T-helper 1 cell (primary cell): Measurements from ENCODE around the gene ANGEL1.

Experiments used
- DNase-seq, 5 donors: peaks; one replicate each; pipeline ENCODE4 v3.0.0-alpha.2; 2012 to 2020
- total RNA-seq, 4 donors: gene quantifications; one replicate each; lab custom pipeline; 2026; lab: John Stamatoyannopoulos, UW

Gene ANGEL1
- 21.9 to 28.4 (median 23.4) reads per million in 4 donors for total RNA-seq

DNA sequence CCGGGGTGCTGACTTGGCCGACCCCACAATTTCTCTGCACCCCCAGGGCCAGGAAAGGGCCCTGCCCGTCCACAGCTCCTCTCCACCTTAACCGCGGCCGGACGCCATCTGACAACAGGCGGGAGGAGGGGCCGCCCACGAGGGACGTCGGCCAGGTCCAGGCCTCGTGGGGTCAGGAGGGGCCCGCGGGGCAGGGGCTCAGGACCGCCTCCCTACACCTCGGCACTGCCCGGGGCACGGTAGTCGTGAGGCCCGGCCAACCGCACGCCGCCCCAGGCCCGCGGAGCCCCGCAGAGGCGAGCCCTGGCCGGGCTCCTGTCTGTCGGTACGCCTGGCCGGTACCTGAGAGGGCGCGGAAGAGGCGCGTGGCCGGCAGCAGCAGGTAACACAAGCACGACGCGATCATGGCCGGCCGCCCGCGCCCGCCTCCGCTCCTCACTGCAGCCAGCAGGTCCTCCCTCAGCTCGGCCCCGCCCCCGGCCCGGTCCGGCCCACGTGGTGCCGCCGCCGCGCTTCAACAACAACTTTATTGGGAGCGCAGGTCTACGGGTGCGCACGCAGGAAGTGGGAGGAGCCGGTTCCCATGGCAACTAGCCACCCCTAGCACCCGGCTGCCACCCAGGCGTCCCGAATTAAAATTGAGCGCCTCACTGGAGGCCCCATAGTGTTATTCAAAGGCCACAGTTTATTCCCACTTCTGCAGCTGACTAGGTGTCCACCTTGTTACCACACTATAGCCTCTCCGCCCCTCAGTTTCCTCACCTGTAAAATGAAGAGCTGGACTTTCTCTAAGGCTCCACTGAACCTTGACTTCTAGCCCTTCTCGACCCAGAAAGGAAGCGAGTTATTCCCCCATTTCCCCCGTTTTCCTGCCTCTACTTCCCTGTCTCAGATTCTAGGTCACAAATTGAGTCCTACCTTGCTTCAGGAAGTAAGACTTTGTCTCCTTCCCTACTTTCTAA, at the start of gene ANGEL1:
Gene ANGEL1, minus strand, starts transcription at position 461 of the 962 bp plus-strand sequence. Its CDS starts 55 bp downstream, at position 406.
- peak; percentile 93 to 97 (median 95) for DNase-seq

- DNase-seq, result no peak
Measured at GRCh38 chr14:76861574-76862255, 49.0 kb upstream of the ANGEL1 start.

- DNase-seq, result no peak
Measured at GRCh38 chr14:76856769-76857168, 44.1 kb upstream of the ANGEL1 start.

GRCh38 chr14:76855066-76855465, 42.4 kb upstream of the ANGEL1 start:
- no peak for DNase-seq

- no peak for DNase-seq
Measured at GRCh38 chr14:76848879-76849278, 36.2 kb upstream of the ANGEL1 start.

GRCh38 chr14:76846331-76847047, 33.8 kb upstream of the ANGEL1 start:
- no peak for DNase-seq

DNA sequence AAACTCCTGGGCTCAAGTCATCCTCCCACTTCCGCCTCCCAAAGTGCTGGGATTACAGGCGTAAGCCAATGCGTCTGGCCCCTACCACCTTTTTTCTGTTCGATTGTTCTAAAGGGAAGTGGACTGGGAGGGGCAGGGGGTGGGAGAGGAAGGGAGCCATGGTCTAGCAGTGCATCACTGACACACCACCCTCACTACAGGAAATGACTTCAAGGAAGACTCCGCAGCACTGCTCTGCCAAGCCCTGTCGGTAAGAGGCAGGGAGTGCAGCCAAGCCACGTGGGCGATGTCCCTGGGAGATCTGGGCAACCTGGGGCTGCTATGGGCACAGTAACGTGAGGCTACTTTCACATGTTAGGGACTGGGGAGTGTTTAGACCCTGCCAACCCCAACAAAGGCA, 31.5 kb upstream of the ANGEL1 start:
- DNase-seq, result peak in 4 of 5 donors; percentile 11 to 74 (median 38)

GRCh38 chr14:76842414-76842813, 29.7 kb upstream of the ANGEL1 start:
- no peak for DNase-seq

GRCh38 chr14:76837524-76837923, 24.8 kb upstream of the ANGEL1 start:
- DNase-seq, result no peak

DNA sequence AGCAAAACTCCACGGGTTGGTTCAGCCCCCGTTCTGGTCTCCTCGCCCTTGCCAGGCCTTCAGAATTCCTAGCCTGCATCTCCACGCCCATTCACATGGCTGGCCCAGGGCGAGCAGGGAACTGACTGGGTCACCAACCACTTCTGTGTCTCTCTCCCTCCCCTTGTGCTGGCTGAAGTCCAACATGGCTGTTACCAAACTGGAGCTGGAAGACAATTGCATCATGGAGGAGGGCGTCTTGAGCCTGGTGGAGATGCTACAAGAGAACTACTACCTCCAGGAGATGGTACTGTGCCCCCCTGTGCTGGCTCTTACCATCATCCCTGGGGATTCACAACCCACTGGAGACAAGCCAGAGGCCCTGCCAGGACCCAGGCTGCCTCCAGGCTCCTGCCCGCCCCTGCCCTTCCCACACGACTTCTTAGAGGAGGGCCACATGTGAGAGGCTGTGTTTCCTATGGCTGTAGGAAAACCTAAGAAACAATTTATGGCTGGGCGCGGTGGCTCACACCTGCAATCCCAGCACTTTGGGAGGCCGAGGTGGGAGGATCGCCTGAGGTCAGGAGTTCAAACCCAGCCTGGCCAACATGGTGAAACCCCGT, 23.4 kb upstream of the ANGEL1 start:
- no peak for DNase-seq

DNA sequence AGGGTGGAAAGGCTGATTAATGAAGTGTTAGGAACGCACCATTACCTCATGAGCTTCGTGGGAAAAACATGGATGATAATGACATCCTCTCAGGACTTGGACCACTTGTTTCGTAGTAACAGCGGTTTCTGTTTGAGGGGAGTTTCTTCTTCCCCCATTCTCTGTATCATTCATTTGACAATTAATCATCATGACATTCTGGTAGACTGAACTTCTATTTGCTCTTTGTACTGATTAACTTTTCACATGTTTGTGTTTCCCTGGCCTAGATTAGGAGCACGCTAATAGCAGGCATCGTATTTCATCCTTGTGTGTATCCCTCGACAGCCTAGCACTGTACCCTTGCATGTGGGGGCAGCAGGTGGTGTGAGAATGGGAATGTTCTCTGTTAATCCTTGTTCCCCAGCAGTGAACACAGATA, 21.6 kb upstream of the ANGEL1 start:
- no peak for DNase-seq

- no peak for DNase-seq
Measured at GRCh38 chr14:76833011-76833410, 20.3 kb upstream of the ANGEL1 start.

DNA sequence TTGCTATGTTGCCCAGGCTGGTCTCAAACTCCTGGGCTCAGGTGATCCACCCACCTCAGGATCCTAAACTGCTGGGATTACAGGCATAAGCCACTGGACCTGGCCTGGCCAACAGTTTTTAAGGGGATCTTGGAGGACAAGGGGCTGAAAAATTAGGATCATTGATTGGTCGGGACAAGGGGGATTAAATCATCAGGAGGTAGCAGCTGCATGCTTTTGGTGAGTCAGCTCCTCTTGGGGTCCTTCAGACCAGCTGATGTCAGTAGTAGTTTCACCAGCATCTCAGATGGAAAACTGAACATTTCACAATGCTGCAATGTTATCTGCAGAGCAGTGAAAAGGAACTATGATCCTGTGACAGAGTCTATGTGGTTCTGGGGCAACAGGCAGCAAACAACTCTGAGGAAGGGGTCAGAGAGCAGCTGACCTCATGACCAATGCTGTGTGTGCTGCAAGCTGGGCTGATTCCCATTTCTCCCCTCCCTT, 19.9 kb upstream of the ANGEL1 start:
- no peak for DNase-seq

DNA sequence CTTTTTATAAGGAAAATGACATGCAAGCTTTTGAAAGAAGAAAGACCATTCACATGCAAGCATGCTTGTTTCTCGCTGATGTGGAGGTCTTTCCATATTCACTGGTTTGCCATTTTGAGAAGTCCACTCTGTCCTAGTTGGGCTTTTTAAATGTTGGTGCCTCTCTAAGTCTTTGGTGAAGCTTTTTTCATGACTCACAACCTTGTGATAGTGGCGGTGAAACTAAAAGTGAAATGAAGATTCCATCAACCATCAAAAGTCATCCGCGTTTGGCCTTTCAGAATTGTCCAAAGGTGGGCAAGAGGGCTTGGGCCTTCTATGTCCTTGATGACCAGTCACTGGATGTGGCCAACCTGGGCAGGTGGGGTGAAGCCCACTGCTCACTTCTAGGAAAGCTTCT, 17.9 kb upstream of the ANGEL1 start:
- no peak for DNase-seq

GRCh38 chr14:76829650-76830421, 17.2 kb upstream of the ANGEL1 start:
- DNase-seq, result no peak

DNA sequence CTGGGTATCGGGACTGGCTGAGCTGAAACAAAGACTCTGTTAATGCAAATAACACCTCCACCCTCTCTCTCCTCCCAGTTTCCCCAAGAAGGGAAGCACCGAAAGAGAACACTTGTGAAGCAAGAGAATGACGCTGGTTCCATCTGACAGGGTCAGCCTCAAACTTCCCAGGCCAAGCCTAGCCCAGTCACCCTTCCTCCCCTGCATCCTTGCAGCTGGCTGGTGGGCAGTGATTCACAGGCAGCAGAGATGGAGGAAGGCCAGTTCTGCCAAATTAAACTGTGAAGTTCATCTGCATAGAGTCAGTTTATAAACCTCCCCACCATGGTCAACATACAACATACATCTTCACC, 16.3 kb upstream of the ANGEL1 start:
- DNase-seq, result no peak

- DNase-seq, result no peak
Measured at GRCh38 chr14:76828339-76829012, 15.8 kb upstream of the ANGEL1 start.

GRCh38 chr14:76827696-76828296, 15.1 kb upstream of the ANGEL1 start:
- no peak for DNase-seq

DNA sequence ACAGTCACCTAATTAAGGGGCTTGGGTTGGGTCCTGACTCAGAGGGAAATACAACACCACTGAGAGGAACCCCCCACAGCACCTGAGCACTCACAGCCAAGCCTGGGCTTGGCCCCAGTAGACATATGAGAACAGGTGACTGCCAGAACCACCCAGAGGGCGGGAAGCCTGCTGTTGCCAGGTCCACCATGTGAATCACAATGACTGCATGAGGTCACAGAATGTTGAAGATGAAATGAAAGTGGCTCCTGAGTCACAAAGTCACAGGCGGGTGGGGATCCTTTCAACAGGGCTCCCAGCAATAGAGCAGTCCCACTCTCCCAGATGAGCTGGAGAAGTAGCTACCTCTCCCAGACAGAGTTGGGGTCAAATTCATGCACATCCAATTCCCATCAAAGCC, 13.4 kb upstream of the ANGEL1 start, which contains the start of gene LRRC74A:
Gene LRRC74A, plus strand, starts transcription at position 287 of the 400 bp plus-strand sequence. CDS start 290 bp downstream, outside the sequence.
- DNase-seq, result no peak

DNA sequence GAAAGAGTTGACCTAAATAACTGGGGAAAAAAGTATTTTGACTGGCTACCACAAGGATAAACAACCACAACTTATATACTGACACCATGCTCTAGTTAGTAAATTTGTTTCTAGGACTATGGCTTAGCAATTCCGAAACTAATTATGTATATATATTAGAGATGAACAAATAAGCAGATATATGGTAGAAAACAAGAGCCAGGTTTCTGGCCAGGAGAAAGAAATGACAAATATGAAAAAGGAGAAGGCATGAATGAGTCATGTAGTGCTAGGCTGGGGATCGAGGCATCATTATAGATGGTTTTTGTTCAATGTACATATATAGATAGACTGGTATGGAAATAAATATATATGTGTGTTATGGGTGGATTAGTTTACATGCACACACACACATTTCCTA, 8.0 kb upstream of the ANGEL1 start:
- no peak for DNase-seq
